K562 (cell line): ENCODE results near the gene ZNF277. TPM values are rescaled to one million over a fixed set of nuclear protein-coding genes. Genes with fewer than 3 reads are reported as not detected.
A peak's percentile ranks its signal among the peaks of the same experiment; 100 is the strongest.

Experiments used
- ATAC-seq: fragments of 200-7000 bp; cut with Tn5 transposase; 3 replicates; pipeline ENCODE4 v1.9.1; 2020; ENCODE audit warnings: moderate library complexity
- BruUV-seq: library from RNA; stranded (reverse); fragments of 400-500 nt; replicated peaks from 2 replicates; lab custom pipeline; 2021; lab: Mats Ljungman, UMichigan
- CTCF ChIA-PET: fragments of 300-600 bp; formaldehyde crosslinking; extraction: SDS; loops from one replicate; lab custom pipeline; 2021; ENCODE audit warnings: low intra/inter-chr PET ratio; lab: Yijun Ruan, JAX
- POLR2A ChIA-PET: fragments of 300-600, 350-650 bp; sonication (Branson Sonifier 250); formaldehyde crosslinking; extraction: SDS; loops from one replicate; lab custom pipeline; 2021; ENCODE audit warnings: antibody characterized with exemption, inconsistent platforms; lab: Yijun Ruan, JAX
- DNase-seq, 4 experiments: peaks; one replicate each; pipeline versions ENCODE4 v3.0.0 to v3.0.0-alpha.2; 2011 to 2018; ENCODE audit warnings: low spot score in 3 of 4, mixed read lengths in 3 of 4; ENCODE audit errors: extremely low read depth in 1 of 4
- FAIRE-seq: peaks from 2 replicates; lab custom pipeline; 2011; peaks lifted over from hg19 to GRCh38; lab: Jason Lieb, UNC
- H2AFZ ChIP-seq: 2 replicates; pipeline ENCODE4 v1.6.0; 2011; ENCODE audit warnings: low read depth, low read length, control low read depth, inconsistent platforms
- H3K27ac ChIP-seq: fragments of 200-600 bp; 3 replicates; pipeline ENCODE4 v1.8.0; 2011; ENCODE audit warnings: low read depth, mild to moderate bottlenecking, control low read depth, inconsistent platforms, low read length, moderate library complexity, mixed read lengths; ENCODE audit errors: extremely low read depth
- H3K27me3 ChIP-seq, 2 experiments: fragments of 300-600 bp in 1 of 2; 2 replicates in 1 of 2; 3 replicates in 1 of 2; pipeline versions ENCODE4 v1.6.0 to v1.8.0; 2011; ENCODE audit warnings: inconsistent platforms in 2 of 2, low read length in 2 of 2, mild to moderate bottlenecking in 1 of 2, mixed read lengths in 1 of 2, moderate library complexity in 1 of 2; ENCODE audit not compliant: control insufficient read depth in 2 of 2, insufficient read depth in 2 of 2
- H3K36me3 ChIP-seq: fragments of 300-600 bp; 3 replicates; pipeline ENCODE4 v1.8.0; 2011; ENCODE audit warnings: mild to moderate bottlenecking, low read length, inconsistent platforms; ENCODE audit not compliant: control insufficient read depth, insufficient read depth
- H3K4me1 ChIP-seq, 2 experiments: fragments of 200-600 bp in 1 of 2; replicated peaks in 1 of 2; 2 replicates in 1 of 2; 3 replicates in 1 of 2; pipeline versions ENCODE4 v1.5.1 to v1.8.0; 2011; ENCODE audit warnings: inconsistent platforms in 2 of 2, low read length in 2 of 2, mild to moderate bottlenecking in 1 of 2, mixed read lengths in 1 of 2, moderate library complexity in 1 of 2; ENCODE audit not compliant: control insufficient read depth in 2 of 2, insufficient read depth in 2 of 2
- H3K4me2 ChIP-seq: 2 replicates; pipeline ENCODE4 v1.6.1; 2011; ENCODE audit warnings: low read length, control low read depth, inconsistent platforms, mixed read lengths; ENCODE audit not compliant: insufficient read depth
- H3K4me3 ChIP-seq: fragments of 200-600 bp; sonication (generic), shearing (Covaris generic); 2 replicates; pipeline ENCODE4 v1.5.1; 2016; ENCODE audit warnings: control low read depth, inconsistent platforms
- H3K79me2 ChIP-seq: fragments of 200-600 bp; 3 replicates; pipeline ENCODE4 v1.8.0; 2011; ENCODE audit warnings: low read length, inconsistent platforms; ENCODE audit not compliant: control insufficient read depth, insufficient read depth
- H3K9ac ChIP-seq, 2 experiments: 2 replicates each; pipeline versions ENCODE4 v1.6.0 to v1.6.1; 2011; ENCODE audit warnings: low read depth in 2 of 2, low read length in 2 of 2, control low read depth in 1 of 2, inconsistent platforms in 1 of 2, mild to moderate bottlenecking in 1 of 2, mixed read lengths in 1 of 2; ENCODE audit not compliant: insufficient read depth in 1 of 2
- H3K9me1 ChIP-seq: one replicate; pipeline ENCODE4 v1.6.0; 2011; ENCODE audit warnings: inconsistent platforms, mild to moderate bottlenecking, low read length, moderate library complexity; ENCODE audit not compliant: control insufficient read depth, insufficient read depth
- H3K9me3 ChIP-seq: replicated peaks from 2 replicates; pipeline ENCODE4 v1.5.1; 2011; ENCODE audit warnings: low read depth, low read length, inconsistent platforms; ENCODE audit not compliant: control insufficient read depth, insufficient read depth
- H4K20me1 ChIP-seq: replicated peaks from 2 replicates; pipeline ENCODE4 v1.6.1; 2011; ENCODE audit warnings: low read length, inconsistent platforms, mixed read lengths; ENCODE audit not compliant: control insufficient read depth, insufficient read depth
- PHF8 ChIP-seq: fragments of 200-600 bp; sonication (generic); IDR thresholded peaks from 2 replicates; pipeline ENCODE4 v1.6.1; 2012; ENCODE audit warnings: mixed run types, mild to moderate bottlenecking, inconsistent platforms, low read length, moderate library complexity, borderline replicate concordance
- SMARCC2 ChIP-seq: fragments of 450-650 bp; IDR thresholded peaks from 2 replicates; pipeline ENCODE4 v1.6.1; 2017; ENCODE audit warnings: antibody characterized with exemption, moderate library complexity, mild to moderate bottlenecking, low read depth
- ZNF277 ChIP-seq: fragments of 250-450 bp; sonication (Bioruptor Pico); IDR thresholded peaks from 2 replicates; pipeline ENCODE4 v1.8.0; 2022; ENCODE audit warnings: inconsistent platforms, mild to moderate bottlenecking, moderate library complexity, borderline replicate concordance
- WGBS: fragments of 100-300 bp; shearing (Covaris generic); methylation state at CpG from one replicate; pipeline ENCODE4 v1.1.6; 2016; ENCODE audit warnings: low coverage, mixed read lengths; ENCODE audit not compliant: insufficient coverage; ENCODE audit errors: missing lambda C conversion rate; 5-methylcytosine and 5-hydroxymethylcytosine counted together
- in situ Hi-C: fragments of 300-500 bp; cut with MboI; formaldehyde crosslinking; loops from 4 replicates; pipeline ENCODE4 v1.15.0; 2018; ENCODE audit warnings: inconsistent platforms, mixed read lengths
- intact Hi-C: fragments of 100-400 bp; cut with micrococcal nuclease; formaldehyde crosslinking; loops from 2 replicates; pipeline ENCODE4 v1.14.2; 2022
- polyA plus RNA-seq, 8 experiments: library from polyadenylated mRNA; depleted of rRNA in 4 of 8; stranded (reverse) in 5 of 8; unstranded in 3 of 8; fragments of >200 nt; fragmentation: Nextera tagmentation in 2 of 8; fragmentation: Illumina TruSeq in 1 of 8; extraction: Ambion mirVana in 2 of 8; extraction: Trizol in 1 of 8; gene quantifications; 2 replicates each; pipeline versions ENCODE4 v1.2.1 to v1.2.3, GENCODE V29; 2011 to 2014; ENCODE audit warnings: inconsistent platforms in 1 of 8, missing spikeins in 1 of 8
- total RNA-seq, 7 experiments: library from RNA; depleted of rRNA in 6 of 7; stranded (reverse); fragments of >200 nt in 6 of 7; fragmentation: Illumina TruSeq in 2 of 7; extraction: Trizol in 2 of 7; gene quantifications; 2 replicates each; pipeline versions ENCODE4 v1.2.1 to v1.2.3, GENCODE V29; 2011 to 2021; ENCODE audit warnings: low replicate concordance in 1 of 7

ZNF277 gene
- total and polyA plus RNA-seq, 9 of the 15 experiments (the other 6 are each of a cell fraction or from before 2014, with no cell fraction given): 18.8 to 33.5 (median 27.7) TPM

- peaks cover 10% of the 10 kb centered on the region; the same call in 1 of the 3 replicates for H3K36me3 ChIP-seq
- H2AFZ ChIP-seq: no peak overlapping the region
- DNase-seq: no peak
- H3K9ac ChIP-seq: no peak overlapping the region
- POLR2A ChIA-PET: interaction anchor here (0.7 to 1.2 kb wide), 3 partner anchors 9 to 44 kb away, joined by 3 to 4 read pairs (median 3); no protein-coding TSS in a partner anchor
- no peaks in the 10 kb centered on the region for H4K20me1 ChIP-seq
- in situ Hi-C loops (no loop called here), intact Hi-C loops (no loop called here)
- no TSS peak for BruUV-seq
- H3K27ac ChIP-seq: no peak overlapping the region
- FAIRE-seq: no peak
- H3K79me2 ChIP-seq: no peaks in the 10 kb centered on the region
- no peak for ATAC-seq
- no peak overlapping the region for H3K4me2 ChIP-seq
- H3K9me1 ChIP-seq: no peaks in the 10 kb centered on the region
- TF ChIP-seq SMARCC2 (no peak), ZNF277 (peak; percentile 22; the same call in 1 of the 2 replicates)
- no peaks in the 10 kb centered on the region for H3K9me3 ChIP-seq
- H3K27me3 ChIP-seq: no peaks in the 10 kb centered on the region
- 58% methylated on average over 8 of the region's 8 CpGs for WGBS
- no peaks in the 10 kb centered on the region for H3K4me1 ChIP-seq
- CTCF ChIA-PET: no interaction called here
- H3K4me3 ChIP-seq: no peak overlapping the region
Measured at GRCh38 chr7:112336936-112337576, 130.6 kb downstream of the ZNF277 start.

GRCh38 chr7:112337892-112338291, 131.4 kb downstream of the ZNF277 start:
- Histone ChIP-seq H3K27ac (no peak overlapping the region), H3K9ac (no peak overlapping the region), H3K79me2 (no peaks in the 10 kb centered on the region), H3K4me1 (no peaks in the 10 kb centered on the region), H2AFZ (no peak overlapping the region), H3K9me1 (no peaks in the 10 kb centered on the region), H3K9me3 (no peaks in the 10 kb centered on the region), H3K36me3 (peaks cover 10% of the 10 kb centered on the region; the same call in 1 of the 3 replicates), H4K20me1 (no peaks in the 10 kb centered on the region), H3K4me3 (no peak overlapping the region), H3K4me2 (no peak overlapping the region)
- no TSS peak for BruUV-seq
- FAIRE-seq: no peak
- no peak for DNase-seq
- POLR2A ChIA-PET: interaction anchor here (1.2 kb wide), 1 partner anchor 8 kb away, joined by 3 read pairs; no protein-coding TSS in a partner anchor
- ATAC-seq: no peak
- intact Hi-C loops: no loop called here
- CTCF ChIA-PET: no interaction called here
- TF ChIP-seq PHF8 (no peak), ZNF277 (0 out of 2 replicates have a peak, but pooled peaks have one; percentile 76)
- TF ChIP-seq, all 486 proteins: peak for 1
- in situ Hi-C loops: no loop called here
- H3K27me3 ChIP-seq: no peaks in the 10 kb centered on the region
- 57% methylated on average over 2 of the region's 2 CpGs for WGBS
